ENCODE data around the gene FGFRL1.
"Not testable (repeated sequence)": the region's sequence is repeated elsewhere in the genome, so short reads cannot be mapped to it uniquely, and the experiment has no call there.

The FGFRL1 gene

DNA sequence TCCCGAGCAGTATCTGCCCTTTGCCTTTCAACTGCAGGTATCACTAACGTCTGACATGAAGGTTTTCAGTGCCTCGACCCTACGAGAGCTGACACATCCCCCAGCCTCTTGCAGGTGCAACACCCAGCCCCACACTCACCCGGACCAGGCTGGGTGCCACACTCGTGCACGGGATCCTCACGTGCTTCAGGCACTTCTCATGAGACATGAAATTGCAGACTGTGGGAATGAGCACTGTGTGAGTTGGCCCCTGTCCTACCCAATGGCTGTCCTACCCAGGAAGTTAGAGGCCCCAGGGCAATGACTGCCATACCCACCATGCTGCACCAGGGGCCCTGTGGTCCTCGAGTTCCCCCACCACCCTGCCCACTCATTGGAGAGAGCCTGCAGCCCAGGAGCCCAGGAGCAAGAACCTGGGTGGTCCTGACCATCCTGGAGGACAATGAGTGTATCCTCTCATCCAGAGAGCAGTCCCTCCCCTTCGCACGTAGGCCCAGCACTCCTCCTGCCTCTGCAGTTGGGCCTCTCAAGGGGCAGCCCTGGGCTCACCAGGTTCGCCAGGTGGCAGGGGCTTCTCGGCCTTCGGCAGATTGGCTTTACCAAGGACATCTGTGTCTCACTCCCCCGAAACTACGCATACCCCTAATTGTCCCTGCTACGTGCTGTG is 40.4 kb upstream of the FGFRL1 start:
- no peak overlapping the region for H3K27ac ChIP-seq

DNA sequence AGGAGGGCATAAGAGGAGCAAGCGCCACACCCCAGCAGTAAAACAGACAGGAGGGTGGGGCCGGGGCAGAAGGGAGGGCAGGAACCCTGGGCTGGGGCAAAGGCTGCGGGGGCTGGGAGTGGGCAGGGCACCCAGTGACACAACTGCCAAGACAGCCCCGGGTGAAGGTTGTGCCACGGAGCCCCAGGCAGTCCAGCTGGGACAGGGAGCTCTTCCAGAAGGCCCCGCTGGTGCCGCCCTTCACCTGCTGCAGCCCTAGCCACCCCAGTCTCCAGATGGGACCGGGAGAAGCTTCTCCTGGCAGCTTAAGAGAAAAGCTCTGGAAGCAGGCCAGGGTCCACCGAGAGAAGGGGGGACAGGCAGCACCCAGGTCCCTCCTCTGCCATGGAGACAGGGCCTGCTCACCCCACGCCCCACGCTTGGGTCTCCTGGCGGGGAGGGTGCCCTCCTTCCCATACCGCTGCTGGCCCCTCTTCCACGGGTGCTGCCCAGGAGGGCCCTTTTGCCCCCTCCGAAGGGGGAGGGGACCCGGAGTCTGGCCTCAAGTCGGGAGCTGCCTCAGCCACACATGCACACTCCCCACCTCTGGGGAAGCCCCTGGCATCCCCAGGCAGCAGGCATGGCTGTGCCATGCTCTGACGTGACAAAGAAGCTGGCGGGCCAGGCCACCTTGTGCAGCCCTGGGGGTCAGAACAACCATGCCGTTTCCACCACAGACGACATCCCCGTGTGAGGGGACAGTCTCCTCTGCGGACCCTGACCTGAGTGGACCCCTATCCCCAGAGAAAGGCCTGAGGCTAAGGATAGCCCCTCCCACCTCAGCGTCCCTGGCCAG is 39.5 kb upstream of the FGFRL1 start:
- H3K27ac ChIP-seq: no peak overlapping the region
- DNase-seq (ENCODE audit: low spot score): no peak
- peak overlapping the region; percentile 94 for H3K4me3 ChIP-seq
- TF ChIP-seq, protein P1, sequence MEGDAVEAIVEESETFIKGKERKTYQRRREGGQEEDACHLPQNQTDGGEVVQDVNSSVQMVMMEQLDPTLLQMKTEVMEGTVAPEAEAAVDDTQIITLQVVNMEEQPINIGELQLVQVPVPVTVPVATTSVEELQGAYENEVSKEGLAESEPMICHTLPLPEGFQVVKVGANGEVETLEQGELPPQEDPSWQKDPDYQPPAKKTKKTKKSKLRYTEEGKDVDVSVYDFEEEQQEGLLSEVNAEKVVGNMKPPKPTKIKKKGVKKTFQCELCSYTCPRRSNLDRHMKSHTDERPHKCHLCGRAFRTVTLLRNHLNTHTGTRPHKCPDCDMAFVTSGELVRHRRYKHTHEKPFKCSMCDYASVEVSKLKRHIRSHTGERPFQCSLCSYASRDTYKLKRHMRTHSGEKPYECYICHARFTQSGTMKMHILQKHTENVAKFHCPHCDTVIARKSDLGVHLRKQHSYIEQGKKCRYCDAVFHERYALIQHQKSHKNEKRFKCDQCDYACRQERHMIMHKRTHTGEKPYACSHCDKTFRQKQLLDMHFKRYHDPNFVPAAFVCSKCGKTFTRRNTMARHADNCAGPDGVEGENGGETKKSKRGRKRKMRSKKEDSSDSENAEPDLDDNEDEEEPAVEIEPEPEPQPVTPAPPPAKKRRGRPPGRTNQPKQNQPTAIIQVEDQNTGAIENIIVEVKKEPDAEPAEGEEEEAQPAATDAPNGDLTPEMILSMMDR (IDR thresholded peaks at IDR 0.05): no peak

More for the DNA sequence above, 40.4 kb upstream of the FGFRL1 start:
- no peak overlapping the region for H3K4me3 ChIP-seq
- TF ChIP-seq, protein P1 (IDR thresholded peaks at IDR 0.05): no peak
- DNase-seq (ENCODE audit: low spot score): no peak

DNA sequence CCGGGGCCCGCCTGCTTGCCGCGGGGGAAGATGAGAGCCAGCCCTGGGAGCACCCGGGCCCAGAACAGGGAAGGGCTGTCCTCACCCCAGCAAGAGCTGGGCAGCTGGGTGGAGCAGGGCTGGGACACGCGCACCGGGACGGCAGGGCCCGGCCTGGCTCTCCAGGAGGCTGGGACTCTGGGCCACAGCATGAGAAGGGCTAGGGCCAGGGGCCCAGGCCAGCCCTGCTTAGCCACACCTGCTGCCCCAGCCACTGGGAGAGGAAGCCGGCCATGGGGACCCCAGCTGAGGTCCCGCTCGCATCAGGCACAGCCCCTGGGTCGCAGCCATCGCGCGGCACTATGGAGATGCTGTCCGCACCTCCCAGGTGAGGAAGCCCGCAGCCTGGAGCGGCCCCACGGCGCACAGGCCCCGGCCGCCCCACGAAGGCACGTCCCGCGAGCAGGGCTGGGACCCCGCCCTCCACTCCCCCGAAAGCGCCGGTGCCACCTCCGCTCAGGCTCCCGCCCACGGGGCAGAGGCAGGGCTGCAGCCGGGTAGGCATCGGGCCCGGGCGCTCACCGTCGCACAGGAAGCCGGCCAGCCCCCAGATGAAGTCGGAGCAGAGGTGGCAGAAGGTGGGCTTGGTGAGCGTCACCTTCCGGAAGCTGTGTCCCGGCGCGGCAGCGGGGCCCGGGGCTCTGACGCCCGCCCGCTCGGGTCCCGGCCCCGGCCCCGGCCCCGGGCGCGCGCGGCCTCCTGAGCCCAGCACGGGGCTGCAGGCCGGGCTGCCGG is 38.6 kb upstream of the FGFRL1 start:
- Histone ChIP-seq H3K27ac (peak overlapping the region in 1 of 2 donors; percentile 41), H3K4me3 (peak overlapping the region; percentile 94)
- no peak for DNase-seq (ENCODE audit: low spot score)
- TF ChIP-seq, protein P1 (IDR thresholded peaks at IDR 0.05): no peak

DNA sequence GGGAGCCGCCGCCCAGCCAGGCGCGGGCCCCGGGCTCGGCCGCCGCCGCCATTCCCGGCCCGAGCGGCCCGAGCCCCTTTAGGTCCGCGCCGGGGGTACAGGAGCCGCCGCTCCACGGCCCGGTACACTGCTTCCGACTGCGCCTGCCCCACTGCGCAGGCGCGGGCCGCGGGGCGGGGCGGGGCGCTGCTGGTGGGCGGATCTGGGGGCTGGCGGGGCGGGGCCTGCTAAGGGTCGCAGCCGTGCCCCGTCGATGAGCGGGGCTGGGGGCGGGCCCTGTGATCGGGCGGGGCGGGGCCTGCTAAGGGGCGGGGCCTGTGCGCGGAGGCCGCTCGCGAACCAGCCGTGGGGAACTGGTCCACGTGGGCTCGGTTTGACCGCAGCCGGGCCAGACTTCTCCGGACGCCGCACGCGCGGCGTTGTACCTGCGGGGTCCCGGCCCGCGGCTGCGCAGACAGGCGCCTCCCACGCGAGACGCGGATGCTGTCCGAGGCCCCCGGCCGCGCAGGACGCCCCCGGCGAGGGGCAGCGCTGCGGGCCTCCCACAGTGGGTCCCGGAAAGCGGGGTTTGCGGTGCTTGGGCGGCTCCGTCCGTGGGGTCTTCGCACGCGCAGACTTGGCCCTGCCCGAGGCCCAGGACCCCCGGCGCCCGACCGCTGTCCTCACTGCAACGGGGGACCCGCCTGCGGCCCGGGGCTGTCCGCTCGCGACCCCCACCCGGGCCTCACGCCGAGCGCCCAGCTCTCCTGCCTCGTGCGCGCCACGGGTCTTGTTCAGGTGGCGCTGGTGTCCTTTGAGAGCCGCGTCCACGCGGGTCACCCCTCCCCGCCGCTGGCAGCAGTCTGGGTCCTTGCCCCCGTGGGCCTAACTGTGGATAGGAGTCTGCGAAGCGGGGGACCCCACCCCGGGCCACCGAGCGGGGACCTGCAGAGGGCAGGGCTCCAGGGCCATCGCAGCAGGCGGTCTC is 37.7 kb upstream of the FGFRL1 start, which contains the start of gene DGKQ:
TSS of gene DGKQ (minus strand) at position 139 of the 967 bp plus-strand sequence. CDS start at position 52, 87 bp downstream.
- peak within 1 kb of the TSS in 1 of 2 donors; percentile 46 for H3K27ac ChIP-seq
- DNase-seq (ENCODE audit: low spot score): peak; percentile 89

DNA sequence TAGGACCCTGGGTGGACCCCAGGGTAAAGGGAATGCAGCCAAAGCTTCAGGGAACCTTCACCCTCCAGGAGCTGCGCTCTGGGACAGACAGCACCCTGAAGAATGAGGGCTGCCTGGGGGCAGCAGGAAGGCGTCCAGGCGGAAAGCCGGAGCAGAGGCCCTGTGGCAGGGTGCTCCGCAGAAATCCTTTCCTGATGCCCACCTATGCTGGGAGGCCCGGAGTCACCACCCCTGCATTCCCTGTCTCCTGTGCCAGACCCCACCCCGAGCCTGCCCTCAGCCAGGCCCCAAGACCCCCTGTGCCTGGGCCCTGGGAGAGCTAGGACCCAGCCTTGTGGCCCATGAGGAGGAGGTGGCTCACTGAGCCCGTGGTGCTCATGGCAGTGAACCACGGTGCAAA is 36.8 kb upstream of the FGFRL1 start:
- DNase-seq (ENCODE audit: low spot score): no peak
- TF ChIP-seq, protein P1 (IDR thresholded peaks at IDR 0.05): no peak
- Histone ChIP-seq H3K27ac (no peak overlapping the region), H3K4me3 (no peak overlapping the region)

More for the DNA sequence above, 37.7 kb upstream of the FGFRL1 start, which contains the start of gene DGKQ:
- peak within 1 kb of the TSS; percentile 94 for H3K4me3 ChIP-seq
- TF ChIP-seq, protein P1 (IDR thresholded peaks at IDR 0.05): no peak

DNA sequence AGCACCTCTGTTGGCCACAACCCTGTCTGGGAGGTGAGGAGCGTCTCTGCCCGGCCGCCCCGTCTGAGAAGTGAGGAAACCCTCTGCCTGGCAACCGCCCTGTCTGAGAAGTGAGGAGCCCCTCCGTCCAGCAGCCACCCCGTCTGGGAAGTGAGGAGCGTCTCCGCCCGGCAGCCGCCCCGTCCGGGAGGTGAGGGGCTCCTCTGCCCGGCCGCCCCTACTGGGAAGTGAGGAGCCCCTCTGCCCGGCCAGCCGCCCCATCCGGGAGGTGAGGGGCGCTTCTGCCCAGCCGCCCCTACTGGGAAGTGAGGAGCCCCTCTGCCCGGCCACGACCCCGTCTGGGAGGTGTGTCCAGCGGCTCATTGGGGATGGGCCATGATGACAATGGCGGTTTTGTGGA is 35.4 kb upstream of the FGFRL1 start:
- not testable (repeated sequence) for H3K27ac ChIP-seq; DNase-seq (ENCODE audit: low spot score); H3K4me3 ChIP-seq

Data from coronary artery (tissue), 2 donors.